HPDE6-E6E7 (cell line): Measurements from ENCODE around the gene CATSPERZ.
"Not testable (repeated sequence)": the region's sequence is repeated elsewhere in the genome, so short reads cannot be mapped to it uniquely, and the experiment has no call there.

ENCODE experiments used
- DNase-seq: peaks from one replicate; pipeline ENCODE4 v3.0.0; 2011; ENCODE audit warnings: missing footprints; ENCODE audit errors: extremely low spot score

Gene CATSPERZ

GRCh38 chr11:64318766-64319761 lies 18.9 kb downstream of the CATSPERZ start:
- DNase-seq, result no peak

- DNase-seq, result no peak
Measured at GRCh38 chr11:64320556-64320955, 20.4 kb downstream of the CATSPERZ start.

- DNase-seq, result no peak
Measured at GRCh38 chr11:64321026-64321425, 20.9 kb downstream of the CATSPERZ start.

GRCh38 chr11:64321533-64321932 lies 21.4 kb downstream of the CATSPERZ start:
- DNase-seq, result no peak

- DNase-seq, result no peak
Measured at GRCh38 chr11:64322925-64323260, 22.7 kb downstream of the CATSPERZ start.

- no peak for DNase-seq
Measured at GRCh38 chr11:64323373-64323772, 23.2 kb downstream of the CATSPERZ start.

- DNase-seq, result not testable (repeated sequence)
Measured at GRCh38 chr11:64323984-64324383, 23.8 kb downstream of the CATSPERZ start.

- no peak for DNase-seq
Measured at GRCh38 chr11:64324692-64325469, 24.7 kb downstream of the CATSPERZ start.

GRCh38 chr11:64327375-64327774 lies 27.2 kb downstream of the CATSPERZ start:
- DNase-seq, result no peak

- no peak for DNase-seq
Measured at GRCh38 chr11:64327993-64328392, 27.8 kb downstream of the CATSPERZ start.

- no peak for DNase-seq
Measured at GRCh38 chr11:64330888-64331287, 30.7 kb downstream of the CATSPERZ start.

GRCh38 chr11:64331569-64332371 lies 31.6 kb downstream of the CATSPERZ start:
- peak; percentile 89 for DNase-seq

- DNase-seq, result no peak
Measured at GRCh38 chr11:64333556-64333955, 33.4 kb downstream of the CATSPERZ start.

GRCh38 chr11:64334764-64335735 lies 34.9 kb downstream of the CATSPERZ start:
- peak; percentile 98 for DNase-seq

GRCh38 chr11:64337538-64338249 lies 37.5 kb downstream of the CATSPERZ start:
- DNase-seq, result no peak

- DNase-seq, result no peak
Measured at GRCh38 chr11:64338716-64339115, 38.6 kb downstream of the CATSPERZ start.

- no peak for DNase-seq
Measured at GRCh38 chr11:64339286-64339685, 39.1 kb downstream of the CATSPERZ start.

GRCh38 chr11:64339754-64340408 lies 39.7 kb downstream of the CATSPERZ start, which contains the start of gene CCDC88B:
Gene CCDC88B, plus strand, starts transcription at chr11:64340204. Its CDS starts 63 bp downstream, at chr11:64340267.
- DNase-seq, result no peak

GRCh38 chr11:64340671-64341335 lies 40.6 kb downstream of the CATSPERZ start:
- no peak for DNase-seq
